Activated T-cell treated with anti-CD3 and anti-CD28 coated beads for 48 hours (primary cell): ENCODE results near the gene PKN2.
A peak's percentile ranks its signal among the peaks of the same experiment; 100 is the strongest.

ENCODE experiments used
- DNase-seq: peaks from one replicate; pipeline ENCODE4 v3.0.0-alpha.2; 2020; ENCODE audit warnings: low read depth

The PKN2 gene

GRCh38 chr1:88683541-88684481, at the start of gene PKN2:
TSS of gene PKN2 (plus strand) at chr1:88684273. CDS start at chr1:88684581, 308 bp downstream.
- peak; percentile 98 for DNase-seq

DNA sequence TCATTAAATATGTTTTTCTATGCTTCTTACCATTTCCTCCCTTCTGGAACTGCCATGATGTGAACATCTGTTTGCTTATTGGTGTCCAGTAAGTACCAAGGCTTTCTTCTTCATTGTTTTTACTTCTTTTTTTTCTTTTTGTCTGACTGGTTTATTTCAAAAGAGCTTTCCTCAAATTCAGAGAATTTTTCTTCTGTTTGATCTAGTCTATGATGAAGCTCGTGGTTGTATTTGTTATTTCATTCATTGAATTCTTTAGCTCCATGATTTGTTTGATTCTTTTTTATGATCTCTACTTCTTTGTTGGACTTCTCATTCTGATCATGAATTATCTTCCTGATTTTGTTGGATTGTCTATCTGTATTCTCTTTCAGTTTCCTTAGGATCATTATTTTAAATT, 49.5 kb upstream of the PKN2 start:
- no peak for DNase-seq

DNA sequence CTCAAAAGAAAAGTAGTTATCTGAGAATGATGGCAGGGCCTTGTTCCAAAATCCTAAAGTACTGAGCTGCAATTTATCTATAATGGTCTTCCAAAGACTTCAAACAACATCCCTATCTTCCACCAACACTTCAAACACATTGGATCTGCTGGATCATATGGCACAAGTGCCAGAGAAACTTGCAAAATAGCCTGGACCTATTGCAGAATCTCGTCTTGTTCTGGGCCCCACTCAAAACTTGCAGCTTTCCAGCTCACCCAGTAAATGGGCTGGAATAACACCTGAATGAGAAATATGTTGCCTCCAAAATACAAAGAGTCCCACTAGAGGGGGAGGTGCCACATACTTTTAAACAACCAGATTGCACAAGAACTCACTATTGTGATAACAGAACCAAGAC, 44.0 kb upstream of the PKN2 start:
- no peak for DNase-seq

DNA sequence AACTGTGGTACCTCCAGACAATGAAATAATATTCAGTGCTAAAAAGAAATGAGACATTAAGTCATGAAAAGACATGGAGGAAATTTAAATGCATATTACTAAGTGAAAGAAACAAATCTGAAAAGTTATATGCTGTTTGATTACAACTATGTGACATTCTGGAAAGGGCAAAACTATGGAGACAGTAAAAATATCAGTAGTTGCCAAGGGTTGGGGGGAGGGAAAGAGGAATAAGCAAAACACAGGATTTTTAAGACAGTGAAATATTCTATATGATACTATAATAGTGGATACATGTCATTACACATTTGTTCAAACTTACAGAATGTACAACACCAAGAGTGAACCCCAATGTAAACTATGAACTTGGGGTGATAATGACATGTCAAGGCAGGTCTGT, 38.2 kb upstream of the PKN2 start:
- DNase-seq = no peak

- no peak for DNase-seq
Measured at GRCh38 chr1:88646476-88647248, 37.4 kb upstream of the PKN2 start.

GRCh38 chr1:88647249-88647645, 36.8 kb upstream of the PKN2 start:
- no peak for DNase-seq

GRCh38 chr1:88647749-88648415, 36.2 kb upstream of the PKN2 start:
- DNase-seq = no peak

DNA sequence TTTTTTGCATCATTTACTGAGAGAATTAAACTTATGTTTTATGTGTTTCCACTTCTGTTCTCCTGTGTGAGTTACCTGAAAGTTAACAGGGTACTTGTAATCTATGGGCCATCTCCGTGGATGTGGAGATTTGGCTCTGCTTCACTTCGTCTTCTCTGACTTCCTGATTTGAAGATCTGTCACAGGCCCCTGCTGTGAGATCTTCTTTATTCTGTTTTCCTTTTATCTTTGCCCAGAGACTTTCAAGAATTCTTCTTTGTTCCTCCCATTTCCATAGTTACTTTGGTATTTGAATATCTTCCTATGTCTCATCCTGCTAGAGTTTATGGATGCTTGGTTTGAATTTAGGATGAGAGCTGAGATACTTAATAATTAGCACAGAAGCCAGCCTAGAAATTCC, 35.4 kb upstream of the PKN2 start:
- no peak for DNase-seq

DNA sequence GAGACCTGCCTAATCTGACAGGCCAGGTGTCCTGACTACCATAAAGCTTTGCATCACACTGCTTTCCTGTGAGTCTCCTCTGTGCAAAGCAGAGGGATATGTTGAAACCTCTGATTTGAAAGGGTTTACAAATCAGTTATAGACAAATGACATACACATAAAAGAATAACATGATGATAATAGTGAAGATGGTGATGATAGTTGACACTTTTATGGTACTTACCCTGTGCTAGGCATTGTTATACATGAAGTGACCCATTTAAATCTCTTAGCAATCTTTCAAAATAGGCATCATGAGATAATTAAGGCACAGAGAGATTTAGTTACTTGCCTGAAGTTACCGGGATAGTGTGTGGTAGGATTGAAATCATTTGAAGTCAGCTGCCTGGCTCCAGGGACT, 34.1 kb upstream of the PKN2 start:
- no peak for DNase-seq

DNA sequence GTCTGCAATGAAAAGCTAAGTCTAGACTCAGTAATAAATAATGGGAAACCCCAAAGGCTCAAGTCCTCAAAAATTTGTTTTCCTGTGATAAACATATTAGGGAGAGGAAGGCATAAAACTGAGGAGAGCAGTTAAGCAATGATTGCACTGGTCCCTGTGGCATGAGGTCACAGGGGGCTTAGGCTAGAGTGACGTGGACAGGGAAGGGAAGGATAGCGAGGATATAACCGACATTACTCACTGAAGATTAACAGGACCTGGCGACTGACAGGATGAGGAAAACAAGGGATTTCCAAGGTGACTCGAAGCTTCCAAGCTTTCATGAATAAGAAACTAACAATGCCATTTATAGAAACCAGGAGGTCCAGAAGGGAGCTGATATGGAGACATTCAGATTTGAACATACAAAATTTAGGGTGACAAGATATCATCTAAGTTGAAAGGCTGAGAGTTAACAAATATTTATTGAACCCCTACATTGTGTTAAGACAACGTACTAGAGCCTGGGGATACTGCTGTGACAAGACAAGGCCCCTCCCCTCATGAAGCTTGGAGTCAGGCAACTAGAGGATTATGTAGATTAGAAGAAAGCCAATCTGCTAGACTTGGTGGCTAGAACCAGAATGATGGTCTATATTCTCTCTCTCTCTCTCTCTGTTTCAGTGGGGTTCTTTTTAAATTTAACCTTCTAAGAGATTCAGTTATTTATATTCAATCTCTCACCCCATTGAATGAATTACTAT, 33.2 kb upstream of the PKN2 start:
- no peak for DNase-seq

DNA sequence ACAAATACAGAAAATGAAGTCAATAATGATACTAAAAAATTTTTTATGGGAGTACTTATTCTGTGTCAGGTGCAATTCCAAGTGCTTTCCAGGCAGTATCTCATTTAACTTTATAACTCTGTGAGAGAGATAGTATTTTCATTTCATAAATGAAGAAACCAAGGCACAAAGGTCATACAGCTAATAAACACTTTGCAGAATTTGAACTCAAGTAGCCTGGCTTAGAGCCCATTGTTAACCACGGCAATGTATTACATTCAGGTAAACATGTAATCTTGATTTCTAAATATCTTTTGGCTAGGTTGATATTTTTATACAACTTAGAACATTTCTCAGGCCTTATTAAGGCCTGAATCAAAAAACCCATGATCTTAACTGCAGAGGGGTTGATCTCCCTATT, 28.9 kb upstream of the PKN2 start:
- no peak for DNase-seq

GRCh38 chr1:88655685-88656299, 28.3 kb upstream of the PKN2 start:
- no peak for DNase-seq

- DNase-seq = no peak
Measured at GRCh38 chr1:88658419-88658818, 25.7 kb upstream of the PKN2 start.

DNA sequence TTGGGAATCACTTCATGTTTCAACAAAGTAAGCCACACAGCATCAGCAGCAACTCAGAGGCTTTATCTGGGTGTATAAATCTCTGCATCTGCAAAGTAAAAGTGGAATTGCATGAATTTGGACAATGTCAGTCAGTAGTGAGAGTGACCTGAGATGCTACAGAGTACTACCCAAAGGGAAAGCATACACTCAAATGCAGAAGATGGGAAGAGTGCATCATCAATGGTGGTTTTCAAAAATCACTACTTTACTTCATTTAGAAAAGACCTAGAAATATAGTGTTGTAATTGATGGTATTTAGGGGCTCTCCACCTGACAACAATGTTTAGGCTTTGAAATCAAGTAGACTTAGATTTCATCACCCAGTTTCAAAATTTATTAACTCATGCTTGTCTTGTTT, 24.5 kb upstream of the PKN2 start:
- no peak for DNase-seq

DNA sequence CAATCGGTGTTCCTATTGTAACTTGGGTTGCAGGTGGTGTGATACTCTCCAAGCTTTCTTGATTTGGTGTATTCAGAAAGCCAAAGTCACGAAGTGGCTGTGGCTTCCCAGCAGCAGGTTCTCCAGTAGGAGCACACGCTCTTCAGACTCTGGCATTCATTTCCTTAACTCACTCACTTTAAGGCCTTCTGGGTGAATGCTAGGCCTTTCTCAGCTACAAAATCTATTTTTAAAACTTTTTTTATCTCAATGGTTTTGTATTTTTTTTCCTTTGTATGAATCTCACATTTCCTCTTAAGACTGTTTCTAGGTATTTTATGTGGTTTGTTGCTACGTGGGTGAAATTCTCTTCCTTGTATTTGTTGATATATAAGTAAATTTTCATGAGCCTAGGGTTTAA, 22.9 kb upstream of the PKN2 start:
- DNase-seq = no peak

GRCh38 chr1:88661951-88662699, 21.9 kb upstream of the PKN2 start:
- DNase-seq = no peak

DNA sequence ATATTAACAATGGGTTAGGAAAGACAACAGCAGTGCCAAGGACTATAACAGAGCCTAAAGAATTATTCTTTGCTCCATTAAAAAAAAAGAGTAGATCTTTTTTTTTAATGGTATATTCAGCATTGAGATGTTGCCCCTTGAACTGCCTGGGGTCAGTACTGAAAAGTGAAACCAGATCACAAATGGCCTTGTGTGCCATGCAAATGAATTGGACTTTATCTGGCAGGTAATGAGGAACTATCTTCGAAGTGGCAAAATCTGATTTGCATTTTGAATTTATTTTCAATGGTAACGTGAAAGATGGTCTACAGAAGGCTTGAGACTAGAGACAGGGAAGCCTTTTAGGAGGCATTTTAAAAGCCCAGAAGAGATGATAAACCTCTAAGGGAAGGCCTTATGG, 21.4 kb upstream of the PKN2 start:
- DNase-seq = no peak

- DNase-seq = no peak
Measured at GRCh38 chr1:88668405-88668804, 15.7 kb upstream of the PKN2 start.

DNA sequence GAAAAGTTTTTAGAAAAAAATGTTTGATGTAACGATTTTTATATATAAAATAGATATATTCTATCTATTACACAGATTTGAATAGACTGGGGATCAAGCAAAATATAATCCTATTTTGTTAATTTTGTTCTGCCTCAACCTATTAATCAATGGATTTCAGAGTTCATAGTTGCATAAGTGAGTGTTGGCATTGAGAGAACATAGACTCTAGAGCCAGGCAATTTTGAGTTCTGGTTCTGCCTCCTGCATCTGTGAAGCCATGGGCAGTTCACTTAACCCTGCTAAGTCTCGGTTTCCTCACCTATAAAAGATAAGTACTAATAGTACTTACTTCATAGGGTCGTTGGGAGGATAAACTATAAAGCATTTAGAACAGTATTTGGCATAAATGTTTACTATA, 13.6 kb upstream of the PKN2 start:
- DNase-seq = no peak

DNA sequence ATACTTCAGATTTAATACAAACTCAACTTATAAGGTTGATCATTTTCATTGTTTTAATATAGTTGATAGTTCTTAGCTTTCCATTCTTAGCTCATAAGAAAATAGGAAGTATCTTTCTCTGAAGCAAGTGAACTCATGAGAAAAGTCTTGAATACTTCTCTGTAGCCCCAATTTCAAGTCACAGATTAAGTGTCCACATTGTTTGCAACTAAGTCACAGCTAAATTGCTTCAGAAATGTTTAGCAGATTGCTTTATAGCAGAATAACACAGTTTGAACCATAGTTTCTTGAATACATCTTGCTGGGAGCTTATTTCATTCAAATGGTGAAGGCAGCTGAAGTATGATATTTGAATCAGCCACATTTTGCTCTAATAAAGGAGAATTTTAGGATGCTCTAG, 10.6 kb upstream of the PKN2 start:
- DNase-seq = no peak

DNA sequence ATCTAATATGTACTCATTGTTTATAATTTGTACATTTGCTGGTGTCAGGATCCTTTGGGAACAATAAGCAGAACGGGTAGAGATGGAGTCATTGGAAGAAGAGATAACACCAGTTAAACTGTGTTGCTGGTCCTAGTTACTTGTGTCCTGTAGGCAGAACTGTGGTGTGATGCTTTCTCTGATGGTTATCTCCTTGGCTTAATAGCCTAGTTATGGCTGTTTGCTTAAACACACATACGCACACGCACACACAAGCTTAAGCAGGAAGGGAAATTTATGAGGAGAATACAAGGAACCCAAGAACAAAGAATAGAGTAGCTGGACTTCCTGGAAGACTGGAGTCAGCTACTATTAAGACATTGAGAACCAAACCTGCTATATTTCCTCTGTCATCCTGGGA, 5.7 kb upstream of the PKN2 start:
- DNase-seq = no peak
